Skin epidermis (tissue), 12 donors: ENCODE measurements around the gene DEDD.
"Not testable (repeated sequence)": the region's sequence is repeated elsewhere in the genome, so short reads cannot be mapped to it uniquely, and the experiment has no call there.

Experiments used
- H3K27ac ChIP-seq, 21 experiments: fragments of 200-600 bp; sonication (generic) in 11 of 21; one replicate each; pipeline ENCODE4 v1.5.0; 2020; ENCODE audit warnings: mild to moderate bottlenecking in 3 of 21, inconsistent platforms in 2 of 21, moderate library complexity in 2 of 21
- H3K4me3 ChIP-seq, 7 experiments: fragments of 200-600 bp; sonication (generic) in 2 of 7; one replicate each; pipeline ENCODE4 v1.5.0; 2020; ENCODE audit warnings: inconsistent platforms in 2 of 7, mild to moderate bottlenecking in 2 of 7, moderate library complexity in 1 of 7

Gene DEDD

GRCh38 chr1:161131523-161132409 is 701 bp downstream of the DEDD start:
- Histone ChIP-seq H3K27ac (peak overlapping the region; percentile 90 to 99 (median 97)), H3K4me3 (peak overlapping the region; percentile 58 to 81 (median 74))

GRCh38 chr1:161130266-161130665 is 2.2 kb downstream of the DEDD start:
- Histone ChIP-seq H3K4me3 (no peak overlapping the region), H3K27ac (peak overlapping the region in 5 of 21 experiments; percentile 3 to 28 (median 12))

- Histone ChIP-seq H3K27ac (peak overlapping the region in 1 of 21 experiments; percentile 7), H3K4me3 (no peak overlapping the region)
Measured at GRCh38 chr1:161128591-161129420, 3.7 kb downstream of the DEDD start.

- H3K4me3 ChIP-seq, result no peak overlapping the region
- peak overlapping the region in 3 of 21 experiments; percentile 21 to 54 (median 35) for H3K27ac ChIP-seq
Measured at GRCh38 chr1:161127649-161128048, 4.8 kb downstream of the DEDD start.

- peak overlapping the region in 1 of 21 experiments; percentile 5 for H3K27ac ChIP-seq
- no peak overlapping the region for H3K4me3 ChIP-seq
Measured at GRCh38 chr1:161122967-161123366, 9.5 kb downstream of the DEDD start.

- Histone ChIP-seq H3K27ac (peak overlapping the region in 2 of 21 experiments; percentile 1 to 35), H3K4me3 (no peak overlapping the region)
Measured at GRCh38 chr1:161121834-161122233, 10.6 kb downstream of the DEDD start.

- Histone ChIP-seq H3K4me3 (no peak overlapping the region), H3K27ac (peak overlapping the region in 6 of 21 experiments; percentile 7 to 99 (median 95))
Measured at GRCh38 chr1:161121042-161121650, 11.3 kb downstream of the DEDD start.

GRCh38 chr1:161119092-161119903 is 13.2 kb downstream of the DEDD start:
- Histone ChIP-seq H3K4me3 (peak overlapping the region in 4 of 7 experiments; percentile 69 to 92 (median 86)), H3K27ac (peak overlapping the region in 19 of 21 experiments; percentile 71 to 99 (median 96))

GRCh38 chr1:161117759-161118581 is 14.5 kb downstream of the DEDD start, which contains the start of the genes NIT1 and PFDN2:
NIT1 (plus strand) TSS chr1:161118105; CDS start chr1:161118177, 72 bp downstream.
PFDN2 (minus strand) TSS chr1:161118037; CDS start chr1:161118026, 11 bp downstream.
- Histone ChIP-seq H3K27ac (peak within 1 kb of the TSS; percentile 71 to 99 (median 96)), H3K4me3 (peak within 1 kb of the TSS; percentile 69 to 98 (median 87))

- not testable (repeated sequence) for H3K4me3 ChIP-seq
- H3K27ac ChIP-seq, result peak overlapping the region in 1 of 21 experiments; percentile 12
Measured at GRCh38 chr1:161115961-161116360, 16.5 kb downstream of the DEDD start.

GRCh38 chr1:161115132-161115711 is 17.2 kb downstream of the DEDD start:
- Histone ChIP-seq H3K27ac (peak overlapping the region in 3 of 21 experiments; percentile 12 to 19 (median 18)), H3K4me3 (no peak overlapping the region)

- no peak overlapping the region for H3K4me3 ChIP-seq
- H3K27ac ChIP-seq, result peak overlapping the region in 1 of 21 experiments; percentile 18
Measured at GRCh38 chr1:161114556-161114955, 17.9 kb downstream of the DEDD start.

- H3K4me3 ChIP-seq, result no peak overlapping the region
- H3K27ac ChIP-seq, result no peak overlapping the region
Measured at GRCh38 chr1:161113915-161114314, 18.6 kb downstream of the DEDD start.

GRCh38 chr1:161111527-161111926 is 20.9 kb downstream of the DEDD start:
- H3K4me3 ChIP-seq, result no peak overlapping the region
- no peak overlapping the region for H3K27ac ChIP-seq

GRCh38 chr1:161111117-161111516 is 21.4 kb downstream of the DEDD start:
- no peak overlapping the region for H3K4me3 ChIP-seq
- no peak overlapping the region for H3K27ac ChIP-seq

- H3K27ac ChIP-seq, result no peak overlapping the region
- H3K4me3 ChIP-seq, result no peak overlapping the region
Measured at GRCh38 chr1:161106431-161106830, 26.0 kb downstream of the DEDD start.

GRCh38 chr1:161100556-161100955 is 31.9 kb downstream of the DEDD start:
- Histone ChIP-seq H3K4me3 (no peak overlapping the region), H3K27ac (no peak overlapping the region)
